GM12874 (cell line): ENCODE measurements around the gene KCNJ9.
A peak's percentile ranks its signal among the peaks of the same experiment; 100 is the strongest.

ENCODE experiments used
- CTCF ChIP-seq: IDR thresholded peaks from 2 replicates; pipeline ENCODE4 v1.5.1; 2011; ENCODE audit warnings: low read depth, mild to moderate bottlenecking, control low read depth, low read length, moderate library complexity; ENCODE audit not compliant: insufficient read depth

The KCNJ9 gene

GRCh38 chr1:160085686-160086455, 4.5 kb downstream of the KCNJ9 start:
- TF ChIP-seq CTCF: peak; percentile 96

DNA sequence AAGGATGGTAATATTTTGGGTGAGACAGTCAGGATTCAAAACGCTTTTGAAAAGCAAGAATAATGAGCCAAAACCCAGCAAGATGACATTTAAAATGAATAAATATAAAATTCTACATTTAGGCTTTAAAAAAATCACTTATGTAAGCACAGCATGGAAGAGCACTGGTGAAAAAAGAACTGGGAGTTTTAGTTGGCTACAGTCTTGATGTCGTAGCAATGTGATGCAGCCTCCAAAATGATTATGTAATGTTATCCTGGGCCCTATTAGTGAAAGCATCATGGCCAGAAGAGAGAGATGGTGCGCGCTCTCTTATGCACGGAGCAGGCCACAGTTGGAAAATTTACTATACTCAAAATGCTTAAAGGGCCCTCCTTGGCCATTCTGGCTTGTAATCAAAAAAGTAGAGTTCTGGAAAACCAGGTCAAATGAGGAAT, 5.1 kb downstream of the KCNJ9 start:
- TF ChIP-seq CTCF: no peak

DNA sequence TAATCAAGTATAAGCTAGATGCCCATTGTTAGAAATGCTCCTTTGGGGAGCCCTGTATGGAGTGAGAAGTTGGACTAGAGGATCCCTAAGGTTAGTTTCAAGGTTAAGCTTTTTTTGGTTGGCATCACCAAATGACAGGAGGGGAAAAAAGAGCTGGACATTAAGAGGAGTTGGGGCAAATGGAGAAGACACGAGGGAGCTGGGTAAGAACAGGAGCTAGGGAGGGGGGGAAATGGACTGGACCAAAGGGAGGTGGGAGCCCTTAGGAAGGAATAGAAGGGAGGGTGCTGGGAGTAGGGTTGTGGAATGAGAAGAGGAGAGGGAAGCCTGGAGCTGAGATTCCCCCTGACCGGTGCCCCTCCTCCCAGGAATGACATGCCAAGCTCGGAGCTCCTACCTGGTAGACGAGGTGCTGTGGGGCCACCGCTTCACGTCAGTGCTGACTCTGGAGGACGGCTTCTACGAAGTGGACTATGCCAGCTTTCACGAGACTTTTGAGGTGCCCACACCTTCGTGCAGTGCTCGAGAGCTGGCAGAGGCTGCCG, 5.9 kb downstream of the KCNJ9 start:
- TF ChIP-seq CTCF: no peak

- no peak for TF ChIP-seq CTCF
Observed at GRCh38 chr1:160089883-160090282, 8.5 kb downstream of the KCNJ9 start.

DNA sequence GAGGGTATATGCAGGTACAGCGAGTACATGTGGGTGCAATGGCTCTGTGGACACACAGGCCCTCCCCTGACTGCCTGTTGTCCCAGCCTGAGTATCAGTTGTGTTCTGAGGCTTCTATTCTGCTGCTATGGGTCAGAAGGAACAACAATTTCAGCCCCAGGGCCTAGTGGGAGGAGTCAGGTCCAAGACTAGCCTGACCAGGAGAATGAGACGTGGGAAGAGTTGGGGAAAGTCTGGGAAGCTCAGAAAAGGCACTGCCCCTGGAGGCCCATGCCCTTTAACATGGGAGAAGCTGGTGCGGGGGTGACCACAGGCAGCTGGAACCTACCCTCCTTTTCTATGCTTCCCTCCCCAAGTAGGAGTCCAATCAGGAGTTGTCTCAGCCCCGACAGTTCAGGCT, 9.4 kb downstream of the KCNJ9 start:
- TF ChIP-seq CTCF: no peak

DNA sequence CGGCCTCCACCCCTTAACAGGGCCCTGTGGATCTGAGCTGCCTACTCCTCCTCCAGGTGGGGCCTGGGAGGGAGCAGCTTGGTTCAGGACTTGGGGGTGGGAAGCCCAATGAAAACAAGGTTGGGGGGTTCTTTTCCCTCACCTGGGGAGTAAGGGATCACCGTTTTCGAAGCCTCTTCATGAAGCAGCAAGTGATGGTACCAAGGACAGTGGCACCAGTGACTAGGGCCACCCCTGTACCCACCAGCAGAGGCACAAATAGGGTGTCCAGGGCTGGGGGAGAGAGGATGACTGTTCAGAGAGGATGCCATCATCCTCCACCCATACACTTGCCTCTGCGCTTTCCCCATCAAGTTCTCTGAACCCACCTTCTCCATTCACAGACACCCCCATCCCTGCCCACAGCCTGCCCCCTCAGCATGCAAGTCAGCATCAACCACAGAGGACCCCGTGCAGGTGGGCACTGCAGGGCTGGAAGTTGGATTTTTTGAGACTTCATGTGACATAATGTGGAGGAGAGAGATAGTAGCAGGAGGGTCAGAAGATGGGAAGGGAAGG, 10.4 kb downstream of the KCNJ9 start:
- TF ChIP-seq CTCF: no peak

DNA sequence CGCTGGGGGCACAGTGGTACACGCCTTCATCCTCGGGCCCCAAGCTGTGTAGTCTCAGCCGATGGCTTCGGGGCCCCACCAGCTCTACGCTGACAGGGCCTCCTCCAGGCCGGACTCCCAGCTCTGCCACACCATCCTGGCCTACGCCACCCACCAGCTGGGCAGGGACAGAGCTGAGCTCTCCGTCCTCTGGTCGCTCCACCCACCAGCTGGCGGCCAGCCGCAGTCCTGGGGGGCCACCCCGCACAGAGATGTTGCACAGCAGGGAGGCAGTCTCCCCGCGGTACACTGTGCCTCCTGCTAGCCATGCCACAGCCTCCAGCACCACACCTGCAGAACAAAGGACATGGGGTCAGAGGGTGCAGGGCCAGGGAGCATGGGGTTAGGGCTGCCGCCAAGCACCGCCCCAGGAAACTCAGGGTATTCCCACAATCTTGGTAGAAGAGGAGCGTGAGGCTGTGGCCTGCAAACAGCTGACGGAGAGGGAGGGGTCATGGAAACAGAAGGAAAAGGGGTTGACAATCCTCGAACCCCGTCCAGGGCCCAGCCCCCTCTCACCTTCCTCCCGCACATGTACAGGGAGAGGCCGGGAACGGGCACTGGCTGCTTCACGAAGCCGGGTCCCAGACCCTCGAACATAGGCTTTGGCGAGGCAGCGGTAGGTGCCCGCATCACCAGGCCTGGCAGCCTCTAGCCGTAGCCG, 11.2 kb downstream of the KCNJ9 start:
- no peak for TF ChIP-seq CTCF
